Skeletal muscle satellite cell (primary cell): Measurements from ENCODE around the gene ETV1.

ENCODE experiments used
- H3K27me3 ChIP-seq: 2 replicates; pipeline ENCODE4 v1.7.0; 2013; ENCODE audit warnings: low read length; ENCODE audit not compliant: control insufficient read depth, insufficient read depth
- H3K36me3 ChIP-seq: 2 replicates; pipeline ENCODE4 v1.7.0; 2013; ENCODE audit warnings: mild to moderate bottlenecking, control low read depth, low read length; ENCODE audit not compliant: insufficient read depth
- H3K4me1 ChIP-seq: 2 replicates; pipeline ENCODE4 v1.7.0; 2013; ENCODE audit warnings: low read length; ENCODE audit not compliant: control insufficient read depth, insufficient read depth
- H3K4me2 ChIP-seq: 2 replicates; pipeline ENCODE4 v1.7.0; 2013; ENCODE audit warnings: mild to moderate bottlenecking, low read length
- H3K4me3 ChIP-seq: 2 replicates; pipeline ENCODE4 v1.7.0; 2013; ENCODE audit warnings: low read length
- H3K9ac ChIP-seq: 2 replicates; pipeline ENCODE4 v1.7.0; 2013; ENCODE audit warnings: mild to moderate bottlenecking, low read depth, low read length, moderate library complexity
- H3K9me3 ChIP-seq: replicated peaks from 2 replicates; pipeline ENCODE4 v1.7.0; 2013; ENCODE audit warnings: mild to moderate bottlenecking, control low read depth, low read length

The ETV1 gene

GRCh38 chr7:14000247-14000646 is 10.8 kb upstream of the ETV1 start:
- H3K4me3 ChIP-seq: no peak overlapping the region
- H3K9ac ChIP-seq: no peak overlapping the region
- H3K4me1 ChIP-seq: no peaks in the 10 kb centered on the region
- H3K36me3 ChIP-seq: no peaks in the 10 kb centered on the region
- no peak overlapping the region for H3K4me2 ChIP-seq
- no peaks in the 10 kb centered on the region for H3K9me3 ChIP-seq
- H3K27me3 ChIP-seq: no peaks in the 10 kb centered on the region

- no peak overlapping the region for H3K4me2 ChIP-seq
- H3K27me3 ChIP-seq: no peaks in the 10 kb centered on the region
- no peak overlapping the region for H3K9ac ChIP-seq
- no peaks in the 10 kb centered on the region for H3K9me3 ChIP-seq
- H3K4me3 ChIP-seq: no peak overlapping the region
- H3K4me1 ChIP-seq: no peaks in the 10 kb centered on the region
- no peaks in the 10 kb centered on the region for H3K36me3 ChIP-seq
Measured at GRCh38 chr7:13998866-13999265, 9.4 kb upstream of the ETV1 start.

- Histone ChIP-seq H3K4me2 (peak overlapping the region; percentile 81), H3K4me3 (peak overlapping the region; percentile 62), H3K36me3 (no peaks in the 10 kb centered on the region), H3K4me1 (peaks cover 17% of the 10 kb centered on the region), H3K9ac (peak overlapping the region; percentile 80), H3K27me3 (no peaks in the 10 kb centered on the region), H3K9me3 (no peaks in the 10 kb centered on the region)
Measured at GRCh38 chr7:13992596-13992964, 3.1 kb upstream of the ETV1 start.

- H3K36me3 ChIP-seq: no peaks in the 10 kb centered on the region
- H3K9ac ChIP-seq: peak overlapping the region; percentile 80
- peak overlapping the region; percentile 81 for H3K4me2 ChIP-seq
- H3K27me3 ChIP-seq: no peaks in the 10 kb centered on the region
- H3K4me3 ChIP-seq: peak overlapping the region; percentile 62
- no peaks in the 10 kb centered on the region for H3K9me3 ChIP-seq
- H3K4me1 ChIP-seq: peaks cover 21% of the 10 kb centered on the region
Measured at GRCh38 chr7:13991791-13992595, 2.5 kb upstream of the ETV1 start.

- Histone ChIP-seq H3K4me3 (peak overlapping the region; percentile 92), H3K9me3 (no peaks in the 10 kb centered on the region), H3K36me3 (no peaks in the 10 kb centered on the region), H3K4me2 (peak overlapping the region; percentile 94), H3K9ac (peak overlapping the region; percentile 88), H3K4me1 (peaks cover 21% of the 10 kb centered on the region), H3K27me3 (no peaks in the 10 kb centered on the region)
Measured at GRCh38 chr7:13990984-13991790, 1.7 kb upstream of the ETV1 start.

- Histone ChIP-seq H3K4me1 (peaks cover 21% of the 10 kb centered on the region), H3K4me3 (peak overlapping the region; percentile 92), H3K9me3 (no peaks in the 10 kb centered on the region), H3K4me2 (peak overlapping the region; percentile 94), H3K27me3 (no peaks in the 10 kb centered on the region), H3K9ac (peak overlapping the region; percentile 88), H3K36me3 (no peaks in the 10 kb centered on the region)
Measured at GRCh38 chr7:13990319-13990983, 985 bp upstream of the ETV1 start.

- Histone ChIP-seq H3K9ac (peak overlapping the region; percentile 88), H3K27me3 (no peaks in the 10 kb centered on the region), H3K4me3 (peak overlapping the region; percentile 92), H3K9me3 (no peaks in the 10 kb centered on the region), H3K4me1 (peaks cover 21% of the 10 kb centered on the region), H3K4me2 (peak overlapping the region; percentile 94), H3K36me3 (no peaks in the 10 kb centered on the region)
Measured at GRCh38 chr7:13989949-13990305, 461 bp upstream of the ETV1 start.

- H3K4me1 ChIP-seq: peaks cover 21% of the 10 kb centered on the region
- H3K36me3 ChIP-seq: no peaks in the 10 kb centered on the region
- H3K9ac ChIP-seq: peak overlapping the region; percentile 88
- H3K9me3 ChIP-seq: no peaks in the 10 kb centered on the region
- peak overlapping the region; percentile 94 for H3K4me2 ChIP-seq
- H3K27me3 ChIP-seq: no peaks in the 10 kb centered on the region
- peak overlapping the region; percentile 92 for H3K4me3 ChIP-seq
Measured at GRCh38 chr7:13988731-13989125, 738 bp downstream of the ETV1 start.

- Histone ChIP-seq H3K27me3 (no peaks in the 10 kb centered on the region), H3K4me3 (peak overlapping the region; percentile 92), H3K4me2 (peak overlapping the region; percentile 94), H3K9ac (peak overlapping the region; percentile 88), H3K36me3 (no peaks in the 10 kb centered on the region), H3K9me3 (no peaks in the 10 kb centered on the region), H3K4me1 (peaks cover 22% of the 10 kb centered on the region)
Measured at GRCh38 chr7:13988065-13988464, 1.4 kb downstream of the ETV1 start.

GRCh38 chr7:13987395-13987794 is 2.1 kb downstream of the ETV1 start:
- Histone ChIP-seq H3K27me3 (no peaks in the 10 kb centered on the region), H3K9me3 (no peaks in the 10 kb centered on the region), H3K36me3 (no peaks in the 10 kb centered on the region), H3K4me3 (peak overlapping the region; percentile 92), H3K9ac (peak overlapping the region; percentile 88), H3K4me2 (peak overlapping the region; percentile 94), H3K4me1 (peaks cover 22% of the 10 kb centered on the region)

- Histone ChIP-seq H3K4me1 (peaks cover 23% of the 10 kb centered on the region), H3K4me3 (no peak overlapping the region), H3K4me2 (no peak overlapping the region), H3K36me3 (no peaks in the 10 kb centered on the region), H3K9me3 (no peaks in the 10 kb centered on the region), H3K27me3 (no peaks in the 10 kb centered on the region), H3K9ac (no peak overlapping the region)
Measured at GRCh38 chr7:13986208-13986607, 3.3 kb downstream of the ETV1 start.
